HG03280 (cell line): ENCODE measurements around the gene EFNA3.
"Not testable (repeated sequence)": the region's sequence is repeated elsewhere in the genome, so short reads cannot be mapped to it uniquely, and the experiment has no call there.

ENCODE experiments used
- ATAC-seq: cut with Tn5 transposase; IDR thresholded peaks from one replicate; pipeline ENCODE4 v1.9.1; 2021; ENCODE audit warnings: mild to moderate bottlenecking, moderate library complexity; ENCODE audit not compliant: unreplicated experiment

Gene EFNA3

DNA sequence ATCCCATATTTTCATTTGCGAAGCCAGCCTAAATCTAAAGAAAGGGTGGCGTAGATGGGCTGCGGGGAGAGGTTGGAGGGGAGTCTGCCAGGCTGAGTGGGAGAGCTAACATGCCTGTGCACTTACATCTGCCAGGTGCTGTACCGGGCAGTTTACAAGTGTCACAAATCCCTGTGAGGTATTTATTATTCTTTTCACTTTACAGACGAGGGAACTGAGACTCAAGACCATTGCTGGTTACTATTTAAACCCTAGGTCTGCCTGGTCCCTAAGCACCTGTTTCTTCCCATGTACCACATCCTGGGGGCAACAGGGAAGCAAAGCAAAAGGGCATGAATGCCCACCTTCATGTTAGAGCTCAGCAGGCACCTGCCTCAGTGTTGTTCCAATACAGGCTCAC is 29.7 kb downstream of the EFNA3 start:
- ATAC-seq = no peak

DNA sequence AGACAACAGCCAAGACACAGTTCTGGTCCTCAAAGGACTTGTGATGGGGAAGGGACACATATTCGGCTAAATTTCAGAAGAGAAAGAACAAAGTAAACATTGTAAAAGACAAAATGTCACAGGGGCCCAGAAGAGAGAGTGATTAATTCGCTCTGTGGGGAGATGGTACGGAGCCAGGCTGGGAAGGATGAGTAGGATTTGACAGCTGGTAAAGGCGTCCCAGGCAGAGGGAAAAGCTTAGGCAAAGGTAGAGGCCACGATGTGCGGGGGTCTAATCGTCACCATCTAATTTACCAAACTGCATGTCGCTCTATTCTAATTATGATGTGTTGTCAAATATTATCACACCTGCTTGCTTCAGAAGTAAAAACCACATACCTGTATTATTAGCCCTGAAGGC is 31.7 kb downstream of the EFNA3 start:
- no peak for ATAC-seq

DNA sequence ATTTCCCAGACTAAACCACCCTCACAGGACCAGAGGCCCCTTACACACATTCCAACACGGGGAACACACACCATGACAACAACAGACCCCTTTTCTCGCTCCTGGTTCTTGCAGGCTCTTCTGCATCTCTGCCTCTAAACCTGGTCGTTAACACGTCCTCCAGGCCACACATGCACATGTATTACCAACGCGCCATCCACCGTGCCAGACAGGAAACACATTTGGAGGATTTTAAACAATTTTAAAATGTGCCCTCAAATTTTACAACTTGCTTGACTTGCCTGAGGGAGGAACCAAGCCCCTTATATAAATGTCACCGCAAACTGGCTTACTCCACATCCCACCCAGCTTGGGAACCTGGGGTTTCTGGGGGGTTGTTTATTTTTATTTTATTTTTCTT is 32.2 kb downstream of the EFNA3 start:
- no peak for ATAC-seq

GRCh38 chr1:155113450-155113980 is 34.9 kb downstream of the EFNA3 start:
- ATAC-seq = no peak

GRCh38 chr1:155116113-155116764 is 37.6 kb downstream of the EFNA3 start:
- no peak for ATAC-seq

GRCh38 chr1:155117610-155118009 is 39.0 kb downstream of the EFNA3 start:
- no peak for ATAC-seq

GRCh38 chr1:155118090-155118489 is 39.5 kb downstream of the EFNA3 start:
- not testable (repeated sequence) for ATAC-seq

DNA sequence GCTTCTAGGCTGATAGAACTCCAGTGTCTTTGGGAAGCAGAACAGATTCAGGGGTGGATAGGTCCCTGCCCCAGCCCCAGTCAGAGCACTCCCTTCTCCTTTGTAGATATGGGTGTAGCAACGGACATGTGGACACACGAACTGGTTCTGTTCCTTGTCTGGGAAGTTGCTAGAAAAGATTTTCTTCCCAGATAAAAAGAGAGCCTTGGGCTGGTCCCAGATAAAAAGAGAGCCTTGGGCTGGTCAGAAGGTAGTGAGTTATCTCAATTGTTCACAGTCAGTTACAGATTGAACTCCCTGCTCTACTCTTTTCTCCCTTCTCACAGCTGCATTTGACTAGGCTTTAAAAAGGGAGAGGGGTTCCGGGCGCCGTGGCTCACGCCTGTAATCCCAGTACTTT is 41.6 kb downstream of the EFNA3 start:
- ATAC-seq = no peak

- ATAC-seq = no peak
Observed at GRCh38 chr1:155121249-155121648, 42.6 kb downstream of the EFNA3 start.

- ATAC-seq = no peak
Observed at GRCh38 chr1:155122308-155122707, 43.7 kb downstream of the EFNA3 start.

DNA sequence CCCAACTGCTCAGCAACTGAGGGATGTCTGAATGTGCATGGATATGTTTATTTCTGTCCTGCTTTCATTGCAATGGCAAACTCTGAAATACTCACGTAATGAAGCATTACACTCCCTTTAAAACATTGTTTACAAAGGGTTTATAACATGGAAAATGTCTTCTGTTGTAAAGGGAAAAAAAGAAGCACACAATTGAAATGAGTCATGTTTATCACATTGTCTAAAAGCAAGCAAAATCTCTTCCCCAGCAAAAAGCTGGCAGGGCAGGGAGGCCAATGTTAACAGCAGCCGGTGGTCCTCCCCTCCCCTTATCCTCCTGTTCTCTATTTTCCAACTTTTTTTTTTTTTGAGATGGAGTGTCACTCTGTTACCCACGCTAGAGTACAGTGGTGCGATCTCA is 45.2 kb downstream of the EFNA3 start:
- no peak for ATAC-seq

DNA sequence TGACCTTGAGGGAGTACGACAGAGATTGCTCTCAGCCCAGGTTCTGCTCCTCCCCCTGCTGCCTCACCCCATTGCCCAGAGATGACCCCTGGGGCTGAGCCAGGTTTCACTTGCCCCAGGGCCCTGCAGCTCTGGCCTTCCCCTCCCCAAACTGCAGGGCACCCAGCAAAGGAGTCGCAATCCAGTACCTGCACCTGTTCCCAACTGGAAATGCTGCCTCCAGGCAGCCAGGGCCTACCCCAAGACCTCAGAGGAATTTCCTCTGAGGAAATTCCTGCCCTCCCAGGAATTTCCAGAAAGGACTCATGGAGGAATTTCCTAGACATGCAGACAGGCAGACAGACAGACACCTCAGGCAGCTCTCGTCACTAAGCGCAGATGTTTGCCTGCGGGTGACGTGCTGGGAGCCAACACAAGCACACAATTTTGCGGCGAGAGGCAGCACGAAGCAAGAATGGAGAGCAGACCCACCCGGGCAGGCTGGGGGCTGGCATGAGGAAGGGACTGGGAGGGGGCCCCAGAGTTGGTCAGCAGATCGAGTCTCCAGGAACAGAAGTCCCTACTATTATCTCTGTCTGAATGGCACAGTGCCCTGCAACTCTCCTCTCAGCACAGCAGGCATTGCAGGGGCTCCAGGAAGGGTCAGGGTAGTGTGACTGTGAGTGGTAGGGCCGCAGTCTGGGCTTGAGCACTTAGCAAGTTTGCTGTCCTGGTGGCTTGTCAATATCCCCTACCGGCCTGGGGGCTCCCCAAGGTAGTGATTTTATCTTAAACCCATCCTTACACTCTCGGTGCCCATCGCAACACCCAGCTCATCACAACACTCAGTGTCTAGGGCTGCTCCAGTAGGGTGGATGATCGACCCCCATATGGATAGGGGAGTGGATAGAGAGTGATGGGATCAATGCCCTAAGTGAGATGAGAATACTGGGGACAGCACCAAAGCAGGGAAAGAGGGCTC is 46.1 kb downstream of the EFNA3 start:
- no peak for ATAC-seq

GRCh38 chr1:155125511-155125945 is 46.9 kb downstream of the EFNA3 start:
- no peak for ATAC-seq

DNA sequence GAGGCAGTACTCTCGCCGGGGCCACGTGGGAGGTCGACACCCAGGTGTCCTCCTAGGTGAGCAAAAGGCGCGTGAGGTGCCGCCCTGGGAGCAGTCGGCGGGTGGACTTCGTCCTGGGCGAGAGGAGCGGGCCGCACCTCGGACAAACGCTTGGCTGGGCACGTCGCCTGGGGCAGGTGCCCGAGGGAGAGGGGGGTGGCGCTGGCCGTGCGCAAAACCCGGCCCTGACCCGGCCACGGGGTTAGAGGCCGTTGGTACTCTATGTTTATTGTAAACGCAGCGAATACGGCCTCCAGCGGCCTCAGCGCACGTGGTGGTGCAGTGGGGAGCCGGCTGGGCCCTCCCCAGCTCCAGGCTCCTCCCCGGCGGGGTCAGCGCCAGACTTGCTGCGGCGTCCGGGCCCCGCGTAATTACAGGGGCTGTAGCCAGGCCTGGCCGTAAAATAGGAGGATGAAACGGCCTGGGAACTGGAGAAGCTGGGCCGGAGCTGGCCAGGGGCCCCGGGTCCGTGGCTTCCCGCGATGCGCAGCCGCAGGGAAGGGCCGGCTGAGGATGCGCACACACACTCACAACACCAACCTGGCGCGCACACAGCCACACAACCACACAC is 47.4 kb downstream of the EFNA3 start:
- no peak for ATAC-seq

GRCh38 chr1:155126556-155127104 is 48.0 kb downstream of the EFNA3 start:
- no peak for ATAC-seq

GRCh38 chr1:155127105-155127966 is 48.7 kb downstream of the EFNA3 start, which contains the start of gene EFNA1:
Gene EFNA1 (plus strand): TSS chr1:155127876. CDS start chr1:155127978, 102 bp downstream.
- no peak for ATAC-seq

DNA sequence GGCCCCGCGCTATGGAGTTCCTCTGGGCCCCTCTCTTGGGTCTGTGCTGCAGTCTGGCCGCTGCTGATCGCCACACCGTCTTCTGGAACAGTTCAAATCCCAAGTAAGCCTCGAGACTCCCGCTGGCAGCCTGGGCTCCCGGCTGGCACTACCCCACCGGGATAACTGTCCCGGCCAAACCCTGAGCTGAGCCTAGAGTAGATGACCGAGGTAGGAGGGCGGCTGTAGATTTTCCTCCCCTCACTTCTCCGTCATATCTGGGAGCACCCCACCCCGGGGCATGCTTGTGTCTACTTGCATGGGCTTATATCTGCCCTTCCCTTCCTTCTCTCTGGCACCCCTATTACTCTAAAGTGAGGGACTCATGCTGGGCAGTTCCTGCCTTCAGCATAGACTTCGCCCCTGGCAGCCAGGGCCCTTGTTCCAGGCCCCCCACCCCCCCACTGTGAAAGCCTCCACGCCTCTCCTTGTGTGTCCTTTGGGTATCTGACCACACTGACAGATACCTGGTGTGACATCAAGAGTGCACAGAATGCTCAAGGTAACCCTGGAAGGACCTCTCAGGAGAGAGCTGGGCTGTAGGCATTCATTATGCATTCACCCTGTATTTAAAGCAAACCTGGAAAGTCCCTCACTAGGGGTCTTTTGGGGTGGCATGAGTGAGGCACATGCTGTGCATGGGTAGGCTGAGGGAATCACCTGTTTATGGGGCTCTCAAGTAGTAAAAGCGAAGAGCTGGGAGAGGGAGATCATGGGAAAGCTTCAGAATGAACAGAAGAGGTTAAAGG is 49.5 kb downstream of the EFNA3 start:
- no peak for ATAC-seq

DNA sequence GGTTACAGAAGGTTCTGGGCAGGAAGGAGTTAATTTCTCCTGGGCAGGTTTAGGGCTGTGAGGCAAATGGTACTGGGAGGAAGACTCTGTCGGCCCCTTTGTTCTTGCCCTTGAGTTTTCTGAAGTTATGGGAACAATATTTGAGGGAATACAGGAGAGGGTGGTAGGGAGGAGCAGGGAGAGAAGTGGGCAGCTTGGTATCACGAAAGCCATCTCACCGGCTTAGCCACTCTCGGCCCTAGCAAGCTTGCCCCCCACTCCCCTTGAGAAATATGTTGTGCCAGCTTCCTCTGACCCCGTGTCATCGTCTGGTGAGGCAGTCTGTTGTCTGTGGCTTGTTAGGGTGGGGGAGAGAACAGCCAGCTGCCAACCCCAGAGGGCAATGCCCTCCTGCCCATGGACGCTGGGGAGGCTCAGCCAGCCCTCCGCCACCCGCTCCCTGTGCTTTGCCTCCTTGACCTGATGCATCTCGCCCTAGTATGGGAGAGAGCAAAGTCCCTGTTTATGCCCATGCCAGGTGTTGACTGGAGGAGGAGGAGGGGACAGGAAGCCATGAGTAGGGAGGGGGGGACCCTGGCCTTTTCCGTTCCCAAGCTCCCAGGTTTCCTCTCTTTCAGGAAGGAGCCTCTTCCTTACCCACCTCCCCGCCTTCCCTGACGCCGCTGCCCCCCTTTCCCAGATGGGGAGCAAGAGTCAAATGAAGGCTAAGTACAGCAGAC is 50.3 kb downstream of the EFNA3 start:
- no peak for ATAC-seq
